Osteoblast (primary cell): Measurements from ENCODE around the gene NECTIN2. TPM values are rescaled to one million over a fixed set of nuclear protein-coding genes. Genes with fewer than 3 reads are reported as not detected.
A peak's percentile ranks its signal among the peaks of the same experiment; 100 is the strongest.

Experiments
- DNase-seq: peaks from one replicate; pipeline ENCODE4 v3.0.0; 2011; ENCODE audit warnings: low spot score, mixed read lengths; ENCODE audit not compliant: insufficient read length; ENCODE audit errors: missing footprints
- H2AFZ ChIP-seq: 2 replicates; pipeline ENCODE4 v1.6.0; 2011; ENCODE audit warnings: mild to moderate bottlenecking, low read length
- H3K27ac ChIP-seq: 2 replicates; pipeline ENCODE4 v1.5.1; 2011; ENCODE audit warnings: mild to moderate bottlenecking, low read depth, low read length, moderate library complexity
- H3K27me3 ChIP-seq: 2 replicates; pipeline ENCODE4 v1.6.0; 2012; ENCODE audit warnings: mild to moderate bottlenecking, control low read depth, inconsistent platforms, low read length, moderate library complexity; ENCODE audit not compliant: insufficient read depth
- H3K36me3 ChIP-seq: 2 replicates; pipeline ENCODE4 v1.5.1; 2011; ENCODE audit warnings: mild to moderate bottlenecking, low read length, control low read depth, moderate library complexity; ENCODE audit not compliant: insufficient read depth
- H3K4me1 ChIP-seq: 2 replicates; pipeline ENCODE4 v1.5.1; 2011; ENCODE audit warnings: mild to moderate bottlenecking, low read length, control low read depth, moderate library complexity; ENCODE audit not compliant: insufficient read depth
- H3K4me2 ChIP-seq: 2 replicates; pipeline ENCODE4 v1.6.0; 2011; ENCODE audit warnings: mild to moderate bottlenecking, low read length; ENCODE audit not compliant: insufficient read depth
- H3K4me3 ChIP-seq: fragments of 200-600 bp; sonication (generic); 3 replicates; pipeline ENCODE4 v1.5.1; 2012; ENCODE audit warnings: mild to moderate bottlenecking, low read length, inconsistent platforms; ENCODE audit not compliant: insufficient read depth
- H3K79me2 ChIP-seq: 2 replicates; pipeline ENCODE4 v1.6.0; 2012; ENCODE audit warnings: mild to moderate bottlenecking, low read length, control low read depth, inconsistent platforms; ENCODE audit not compliant: insufficient read depth
- H3K9me3 ChIP-seq: 2 replicates; pipeline ENCODE4 v1.5.1; 2011; ENCODE audit warnings: low read depth, low read length, control low read depth
- H4K20me1 ChIP-seq: 2 replicates; pipeline ENCODE4 v1.6.0; 2012; ENCODE audit warnings: mild to moderate bottlenecking, low read length, control low read depth; ENCODE audit not compliant: insufficient read depth
- total RNA-seq: library from RNA; depleted of rRNA; stranded (reverse); fragments of >200 nt; gene quantifications from 2 replicates; pipeline ENCODE4 v1.2.3, GENCODE V29; 2012
- TF ChIP-seq, protein P1 (sequence below): IDR thresholded peaks from 2 replicates; pipeline ENCODE4 v1.5.1; 2011; ENCODE audit warnings: mild to moderate bottlenecking, low read depth, low read length, moderate library complexity; ENCODE audit errors: extremely low read depth

Gene NECTIN2
- total RNA-seq, 1 donor, result 46.0 TPM

DNA sequence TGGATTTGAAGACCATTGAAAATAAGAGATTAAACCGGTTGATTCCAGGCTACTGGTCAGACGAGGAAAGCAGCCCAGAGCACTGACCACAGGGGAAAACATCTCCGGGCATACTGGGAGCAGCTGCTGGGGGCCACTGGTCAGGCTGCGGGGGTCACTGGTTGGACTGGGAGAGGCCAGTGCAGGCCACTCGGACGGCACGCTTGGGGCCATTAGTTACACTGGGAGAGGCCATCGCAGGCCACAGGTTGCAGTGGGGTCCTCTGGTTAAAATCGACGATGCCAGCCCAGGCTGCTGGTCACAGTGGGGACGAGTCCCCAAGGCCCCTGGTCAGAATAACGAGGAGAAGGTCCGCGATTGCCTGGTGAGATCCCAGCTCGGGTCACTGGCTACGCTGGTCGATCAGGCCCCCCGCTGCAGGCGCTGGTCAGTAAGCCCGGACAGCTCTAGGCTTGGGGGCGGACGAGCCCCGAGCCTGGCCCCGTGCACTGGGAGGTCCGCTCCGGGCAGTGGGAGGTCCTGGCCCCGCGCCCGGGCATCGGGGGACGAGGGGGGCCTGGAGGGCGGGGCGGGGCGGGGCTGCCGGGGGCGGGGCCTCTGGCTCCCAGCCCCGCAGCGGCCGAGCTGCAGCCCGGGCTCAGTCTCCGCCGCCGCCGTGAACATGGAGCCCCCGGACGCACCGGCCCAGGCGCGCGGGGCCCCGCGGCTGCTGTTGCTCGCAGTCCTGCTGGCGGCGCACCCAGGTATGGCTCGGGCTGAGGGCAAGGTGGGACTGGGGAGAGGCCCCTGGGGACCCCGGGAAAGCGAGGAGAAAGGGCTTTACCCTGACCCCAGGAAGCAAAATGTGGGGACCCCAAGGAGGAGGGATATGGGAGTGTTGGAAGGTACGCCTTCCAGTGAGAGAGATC, 37.4 kb upstream of the NECTIN2 start, which contains the start of gene BCAM:
Gene BCAM (plus strand): TSS at position 641 of the 909 bp plus-strand sequence. CDS start 22 bp downstream, at position 663.
- no peaks in the 10 kb centered on the region for H3K79me2 ChIP-seq
- H3K9me3 ChIP-seq, result no peaks in the 10 kb centered on the region
- TF ChIP-seq, protein P1, sequence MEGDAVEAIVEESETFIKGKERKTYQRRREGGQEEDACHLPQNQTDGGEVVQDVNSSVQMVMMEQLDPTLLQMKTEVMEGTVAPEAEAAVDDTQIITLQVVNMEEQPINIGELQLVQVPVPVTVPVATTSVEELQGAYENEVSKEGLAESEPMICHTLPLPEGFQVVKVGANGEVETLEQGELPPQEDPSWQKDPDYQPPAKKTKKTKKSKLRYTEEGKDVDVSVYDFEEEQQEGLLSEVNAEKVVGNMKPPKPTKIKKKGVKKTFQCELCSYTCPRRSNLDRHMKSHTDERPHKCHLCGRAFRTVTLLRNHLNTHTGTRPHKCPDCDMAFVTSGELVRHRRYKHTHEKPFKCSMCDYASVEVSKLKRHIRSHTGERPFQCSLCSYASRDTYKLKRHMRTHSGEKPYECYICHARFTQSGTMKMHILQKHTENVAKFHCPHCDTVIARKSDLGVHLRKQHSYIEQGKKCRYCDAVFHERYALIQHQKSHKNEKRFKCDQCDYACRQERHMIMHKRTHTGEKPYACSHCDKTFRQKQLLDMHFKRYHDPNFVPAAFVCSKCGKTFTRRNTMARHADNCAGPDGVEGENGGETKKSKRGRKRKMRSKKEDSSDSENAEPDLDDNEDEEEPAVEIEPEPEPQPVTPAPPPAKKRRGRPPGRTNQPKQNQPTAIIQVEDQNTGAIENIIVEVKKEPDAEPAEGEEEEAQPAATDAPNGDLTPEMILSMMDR, result no peak
- no peak within 1 kb of the TSS for H3K27ac ChIP-seq
- H4K20me1 ChIP-seq, result no peaks in the 10 kb centered on the region
- no peaks in the 10 kb centered on the region for H3K27me3 ChIP-seq
- peak within 1 kb of the TSS; percentile 87 for H3K4me2 ChIP-seq
- H2AFZ ChIP-seq, result peak within 1 kb of the TSS; percentile 51
- peak; percentile 99 for DNase-seq
- H3K36me3 ChIP-seq, result no peaks in the 10 kb centered on the region
- H3K4me1 ChIP-seq, result peaks cover 17% of the 10 kb centered on the region
- H3K4me3 ChIP-seq, result peak within 1 kb of the TSS; percentile 73

DNA sequence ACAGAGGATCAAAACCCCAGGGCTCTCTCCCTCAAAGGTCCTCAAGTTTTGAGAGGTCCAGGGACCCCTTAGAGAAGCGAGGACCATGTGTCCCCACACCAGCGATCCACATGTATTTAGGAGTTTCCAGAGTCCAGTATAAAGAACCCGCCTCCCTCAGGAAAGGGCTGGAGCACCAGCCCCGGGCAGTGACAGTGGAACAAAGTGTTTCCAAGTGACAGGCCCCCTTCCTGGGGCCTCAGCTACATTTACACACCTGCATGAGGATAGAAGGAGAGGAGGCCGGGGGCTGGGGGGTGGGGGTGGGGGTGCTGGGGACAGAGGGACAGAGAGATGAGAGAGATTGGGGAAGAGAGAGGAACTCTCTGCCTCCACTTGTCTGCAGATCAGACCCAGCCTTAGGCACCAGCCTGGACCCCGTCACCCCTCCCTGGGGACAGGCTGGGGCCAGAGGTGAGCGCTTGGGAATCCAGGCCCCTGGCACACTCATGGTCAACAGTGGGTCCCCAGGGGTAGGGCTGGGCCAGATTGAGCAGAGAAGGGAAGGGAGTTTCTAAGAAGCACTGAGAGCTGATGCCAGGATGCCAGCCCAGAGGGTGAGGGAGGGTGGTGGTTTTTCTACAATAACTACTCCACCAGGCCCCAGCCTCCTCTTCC, 36.4 kb upstream of the NECTIN2 start:
- H3K4me2 ChIP-seq, result peak overlapping the region; percentile 87
- H4K20me1 ChIP-seq, result no peaks in the 10 kb centered on the region
- TF ChIP-seq, protein P1, result no peak
- no peaks in the 10 kb centered on the region for H3K36me3 ChIP-seq
- H3K4me3 ChIP-seq, result peak overlapping the region; percentile 73
- peaks cover 17% of the 10 kb centered on the region for H3K4me1 ChIP-seq
- H3K27me3 ChIP-seq, result no peaks in the 10 kb centered on the region
- H2AFZ ChIP-seq, result no peak overlapping the region
- H3K27ac ChIP-seq, result no peak overlapping the region
- H3K79me2 ChIP-seq, result no peaks in the 10 kb centered on the region
- peak; percentile 80 for DNase-seq
- H3K9me3 ChIP-seq, result no peaks in the 10 kb centered on the region

DNA sequence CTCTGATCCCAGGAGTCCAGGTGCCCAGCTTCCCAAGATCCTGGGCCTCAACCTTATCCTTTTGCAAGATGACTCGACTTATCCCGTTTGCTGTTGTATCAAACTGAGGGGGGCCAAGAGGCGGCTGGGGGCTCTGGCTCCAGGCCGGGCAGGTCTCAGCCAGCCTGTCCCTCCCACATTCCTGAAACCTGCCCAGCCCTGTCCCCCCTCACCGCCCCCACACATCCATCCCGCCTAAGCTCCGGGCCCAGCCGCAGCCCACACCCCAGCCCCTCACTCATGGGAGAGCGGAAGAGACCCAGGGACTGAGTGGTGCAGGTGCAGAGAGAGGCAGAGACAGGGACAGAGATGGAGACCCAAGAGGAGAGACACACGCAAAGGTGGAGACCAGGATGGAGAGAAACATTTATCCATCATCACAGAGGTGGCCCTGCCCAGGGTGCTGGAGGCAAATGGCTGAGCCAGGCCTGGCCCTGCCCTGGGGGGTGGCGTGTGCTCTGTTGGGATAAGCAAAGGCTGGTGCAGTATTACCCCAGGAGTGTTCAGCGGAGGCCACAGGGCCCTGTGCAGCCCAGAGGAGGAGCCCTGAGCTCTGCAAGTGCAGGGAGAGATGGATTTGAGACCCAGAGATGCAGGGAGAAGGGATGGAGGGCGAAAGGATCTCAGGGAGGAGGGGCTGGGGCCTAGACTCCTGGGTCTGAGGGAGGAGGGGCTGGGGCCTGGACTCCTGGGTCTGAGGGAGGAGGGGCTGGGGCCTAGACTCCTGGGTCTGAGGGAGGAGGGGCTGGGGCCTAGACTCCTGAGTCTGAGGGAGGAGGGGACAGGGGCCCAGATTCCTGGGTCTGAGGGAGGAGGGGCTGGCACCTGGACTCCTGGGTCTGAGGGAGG, 35.6 kb upstream of the NECTIN2 start:
- Histone ChIP-seq H2AFZ (no peak overlapping the region), H3K27ac (no peak overlapping the region), H3K36me3 (no peaks in the 10 kb centered on the region), H4K20me1 (no peaks in the 10 kb centered on the region), H3K9me3 (no peaks in the 10 kb centered on the region), H3K4me3 (no peak overlapping the region), H3K4me2 (no peak overlapping the region), H3K4me1 (peaks cover 17% of the 10 kb centered on the region), H3K79me2 (no peaks in the 10 kb centered on the region), H3K27me3 (no peaks in the 10 kb centered on the region)
- peak; percentile 69 for DNase-seq
- TF ChIP-seq, protein P1, result no peak
